Measurements from ENCODE around the gene CCDC63. TPM values are rescaled to one million over a fixed set of nuclear protein-coding genes. Genes with fewer than 3 reads are reported as not detected.

The CCDC63 gene
- polyA plus RNA-seq, 1 of the 3 experiments (the other 2 are of a cell fraction), result not detected

- no peaks in the 10 kb centered on the region for H3K36me3 ChIP-seq (replicated peaks in 1 of 2; ENCODE audit: control insufficient read depth in 1 of 2, insufficient read depth in 2 of 2, low read length in 1 of 2)
- H4K20me1 ChIP-seq (ENCODE audit: insufficient read depth), result no peaks in the 10 kb centered on the region
- 84% methylated on average over 6 of the region's 6 CpGs for WGBS (ENCODE audit: low lambda C conversion rate)
- H3K27me3 ChIP-seq (ENCODE audit: insufficient read depth), result no peaks in the 10 kb centered on the region
- no peak overlapping the region for H3K27ac ChIP-seq (ENCODE audit: low read depth in 2 of 2, low read length in 1 of 2)
- peaks cover 0 to 5% of the 10 kb centered on the region in 2 experiments; a peak in 2 of 4 replicates for H3K4me1 ChIP-seq (ENCODE audit: control insufficient read depth in 1 of 2, insufficient read depth in 2 of 2, low read depth in 1 of 2, low read length in 1 of 2)
- H3K79me2 ChIP-seq (ENCODE audit: insufficient read depth), result no peaks in the 10 kb centered on the region
- ChIA-PET CTCF (interaction anchor here (1.1 to 2.1 kb wide), 3 partner anchors 8 to 387 kb away, joined by 3 to 6 read pairs (median 3); partner anchors contain the start of gene MYL2), POLR2A (no interaction called here)
- no peaks in the 10 kb centered on the region for H3K9me2 ChIP-seq
- no peaks in the 10 kb centered on the region for H3K9me3 ChIP-seq
- no peak overlapping the region for H2AFZ ChIP-seq (ENCODE audit: low read depth)
- H3K4me3 ChIP-seq (ENCODE audit: low read depth in 2 of 2, low read length in 1 of 2), result no peak overlapping the region
- TF ChIP-seq ZBTB33 (IDR thresholded peaks at IDR 0.05; ENCODE audit: borderline replicate concordance, low read depth) (no peak), YY1 (IDR thresholded peaks at IDR 0.05; ENCODE audit: low read depth) (no peak), POLR2AphosphoS5 (IDR thresholded peaks at IDR 0.05; ENCODE audit: low read depth, low read length) (no peak), TEAD4 (IDR thresholded peaks at IDR 0.05; ENCODE audit: borderline replicate concordance, insufficient read depth) (no peak), RFX5 (IDR thresholded peaks at IDR 0.05; ENCODE audit: low read length) (no peak), NRF1 (IDR thresholded peaks at IDR 0.05; ENCODE audit: low read depth, low read length) (no peak), EP300 (IDR thresholded peaks at IDR 0.05; ENCODE audit: borderline replicate concordance in 1 of 2, low read depth in 1 of 2, low read length in 1 of 2) (no peak), MEF2A (IDR thresholded peaks at IDR 0.05; ENCODE audit: borderline replicate concordance, low read depth) (no peak), USF2 (IDR thresholded peaks at IDR 0.05; ENCODE audit: borderline replicate concordance, low read depth, low read length) (no peak), MXI1 (IDR thresholded peaks at IDR 0.05; ENCODE audit: low read depth, low read length) (no peak), JUND (IDR thresholded peaks at IDR 0.05) (no peak), EZH2phosphoT487 (IDR thresholded peaks at IDR 0.05; ENCODE audit: borderline replicate concordance, low read depth) (no peak), ELF1 (IDR thresholded peaks at IDR 0.05) (no peak), FOXM1 (IDR thresholded peaks at IDR 0.05; ENCODE audit: low read depth) (no peak)
- TF ChIP-seq, protein P1, sequence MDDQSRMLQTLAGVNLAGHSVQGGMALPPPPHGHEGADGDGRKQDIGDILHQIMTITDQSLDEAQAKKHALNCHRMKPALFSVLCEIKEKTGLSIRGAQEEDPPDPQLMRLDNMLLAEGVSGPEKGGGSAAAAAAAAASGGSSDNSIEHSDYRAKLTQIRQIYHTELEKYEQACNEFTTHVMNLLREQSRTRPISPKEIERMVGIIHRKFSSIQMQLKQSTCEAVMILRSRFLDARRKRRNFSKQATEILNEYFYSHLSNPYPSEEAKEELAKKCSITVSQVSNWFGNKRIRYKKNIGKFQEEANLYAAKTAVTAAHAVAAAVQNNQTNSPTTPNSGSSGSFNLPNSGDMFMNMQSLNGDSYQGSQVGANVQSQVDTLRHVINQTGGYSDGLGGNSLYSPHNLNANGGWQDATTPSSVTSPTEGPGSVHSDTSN (IDR thresholded peaks at IDR 0.05), result no peak
- TF ChIP-seq, protein P2, sequence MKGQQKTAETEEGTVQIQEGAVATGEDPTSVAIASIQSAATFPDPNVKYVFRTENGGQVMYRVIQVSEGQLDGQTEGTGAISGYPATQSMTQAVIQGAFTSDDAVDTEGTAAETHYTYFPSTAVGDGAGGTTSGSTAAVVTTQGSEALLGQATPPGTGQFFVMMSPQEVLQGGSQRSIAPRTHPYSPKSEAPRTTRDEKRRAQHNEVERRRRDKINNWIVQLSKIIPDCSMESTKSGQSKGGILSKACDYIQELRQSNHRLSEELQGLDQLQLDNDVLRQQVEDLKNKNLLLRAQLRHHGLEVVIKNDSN (IDR thresholded peaks at IDR 0.05; ENCODE audit: borderline replicate concordance, low read depth), result no peak
- H3F3A ChIP-seq (replicated peaks; ENCODE audit: insufficient read depth), result no peaks in the 10 kb centered on the region
- H3K4me2 ChIP-seq, result no peak overlapping the region
- DNase-seq, result no peak
- no peak overlapping the region for H3K9ac ChIP-seq
These were observed 65.5 kb downstream of the CCDC63 start for GRCh38 chr12:110912263-110912662.

All from SK-N-SH (cell line).